Ammon's horn (tissue), 1 donor: ENCODE results near the gene PTPRA.
"Not testable (repeated sequence)": the region's sequence is repeated elsewhere in the genome, so short reads cannot be mapped to it uniquely, and the experiment has no call there.

Experiments
- DNase-seq: peaks from one replicate; pipeline ENCODE4 v3.0.0-alpha.2; 2016; ENCODE audit warnings: low spot score

The PTPRA gene

DNA sequence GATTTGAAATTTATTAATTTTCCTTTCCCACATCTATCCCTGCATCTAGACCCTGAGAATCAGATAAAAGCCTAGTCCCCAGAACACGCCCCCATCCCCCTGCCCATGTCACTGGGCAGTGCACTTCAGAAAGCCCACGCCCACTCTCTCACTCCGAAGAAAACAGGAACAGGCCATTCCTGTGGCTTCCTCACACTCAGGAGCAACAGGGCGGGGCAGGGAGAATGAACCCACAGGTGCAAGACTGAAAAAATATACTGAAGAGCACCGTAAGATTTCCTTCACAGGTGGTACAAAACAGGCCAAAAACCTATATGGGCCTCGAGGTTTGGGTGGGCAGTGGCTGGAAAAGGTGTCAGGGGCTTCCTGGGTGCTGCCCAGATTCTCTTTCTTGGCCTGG lies 201.5 kb downstream of the PTPRA start:
- DNase-seq: no peak

- DNase-seq: not testable (repeated sequence)
Measured at GRCh38 chr20:3075315-3075714, 202.0 kb downstream of the PTPRA start.

GRCh38 chr20:3077618-3078134 lies 204.4 kb downstream of the PTPRA start:
- DNase-seq: no peak

DNA sequence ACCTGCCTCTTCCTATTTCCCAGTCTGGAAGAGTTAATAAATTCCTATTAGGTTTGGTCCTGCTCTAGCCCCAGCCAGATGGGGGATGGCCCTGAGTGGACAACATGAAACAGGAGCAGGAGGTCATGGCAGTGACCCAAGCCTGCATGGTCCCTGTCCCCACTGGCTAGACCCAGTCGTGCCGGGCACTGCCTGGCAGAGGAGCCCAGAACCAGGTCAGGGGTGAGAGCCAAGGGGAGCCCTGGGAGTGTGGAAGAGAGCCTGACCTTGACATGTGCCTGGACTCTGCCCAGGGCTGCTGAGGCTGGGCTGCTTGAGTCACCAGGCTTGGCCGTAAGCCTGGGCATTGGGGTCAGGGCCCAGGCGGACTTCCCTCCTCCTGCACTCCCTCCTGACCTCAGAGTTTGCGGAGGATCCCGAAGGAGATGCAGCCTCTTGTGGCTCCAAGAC lies 207.7 kb downstream of the PTPRA start:
- DNase-seq: peak; percentile 39

- DNase-seq: no peak
Measured at GRCh38 chr20:3081641-3082040, 208.4 kb downstream of the PTPRA start.

DNA sequence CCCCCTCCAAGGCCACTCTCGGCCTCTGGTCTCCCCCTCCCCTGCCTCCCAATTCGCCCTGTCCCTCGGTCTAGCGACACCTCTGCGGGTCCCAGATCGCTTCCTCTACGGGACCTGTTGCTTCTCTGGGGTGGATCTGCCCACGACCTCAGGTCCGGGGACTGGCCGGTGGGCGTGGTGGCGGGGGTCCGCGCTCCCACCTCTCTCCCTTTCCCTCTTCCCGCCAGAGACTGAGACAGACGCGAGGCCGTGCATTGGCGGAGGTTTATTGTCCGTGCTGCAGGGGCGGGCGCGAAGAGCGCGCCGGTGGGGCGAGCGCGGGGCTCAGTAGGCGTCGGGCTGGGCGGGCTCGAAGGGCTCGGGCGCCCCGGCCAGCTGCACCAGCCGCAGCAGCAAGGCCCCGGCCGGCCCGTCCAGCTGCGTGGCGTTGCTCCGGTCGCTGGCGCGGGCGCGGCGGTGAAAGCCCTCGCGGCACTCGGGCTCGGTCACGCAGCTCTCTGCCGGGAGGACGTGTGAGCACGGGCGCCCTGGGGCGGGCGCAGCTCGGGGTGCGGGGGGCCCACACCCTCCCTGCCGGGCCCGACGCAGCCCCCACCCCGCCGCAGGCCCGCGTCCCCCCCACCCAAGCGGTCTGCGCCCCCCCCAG lies 209.1 kb downstream of the PTPRA start:
- no peak for DNase-seq

GRCh38 chr20:3082955-3083952 lies 210.0 kb downstream of the PTPRA start:
- no peak for DNase-seq

- no peak for DNase-seq
Measured at GRCh38 chr20:3084283-3084985, 211.2 kb downstream of the PTPRA start, which contains the start of gene AVP. TSS of gene AVP (minus strand) at chr20:3084724. CDS start at chr20:3084674, 50 bp downstream.

GRCh38 chr20:3084986-3085360 lies 211.7 kb downstream of the PTPRA start:
- DNase-seq: no peak

DNA sequence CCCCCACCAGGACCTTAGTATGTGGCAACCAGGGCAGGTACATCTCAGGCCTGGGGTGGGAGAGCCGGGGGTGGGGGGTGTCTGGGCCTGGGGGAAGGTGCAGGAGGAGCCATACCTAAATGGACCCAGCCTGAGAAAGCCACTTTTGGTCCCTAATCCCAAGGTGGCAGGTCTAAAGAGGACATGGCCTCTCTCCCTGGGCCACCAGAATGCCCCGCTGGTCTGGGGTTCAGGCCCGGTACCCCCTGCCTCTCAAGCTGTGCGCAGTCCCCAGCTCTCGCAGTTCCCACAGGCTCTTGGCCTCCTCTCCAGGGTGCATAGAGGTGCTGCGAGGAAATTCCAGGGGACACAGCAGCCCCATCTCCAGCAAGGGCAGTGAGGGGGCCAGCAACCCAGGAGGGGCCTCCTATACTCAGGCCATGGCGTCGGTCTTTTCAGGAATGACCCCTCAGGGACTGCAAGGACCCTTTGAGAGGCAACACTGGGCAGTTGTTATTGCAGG lies 212.3 kb downstream of the PTPRA start:
- DNase-seq: no peak

DNA sequence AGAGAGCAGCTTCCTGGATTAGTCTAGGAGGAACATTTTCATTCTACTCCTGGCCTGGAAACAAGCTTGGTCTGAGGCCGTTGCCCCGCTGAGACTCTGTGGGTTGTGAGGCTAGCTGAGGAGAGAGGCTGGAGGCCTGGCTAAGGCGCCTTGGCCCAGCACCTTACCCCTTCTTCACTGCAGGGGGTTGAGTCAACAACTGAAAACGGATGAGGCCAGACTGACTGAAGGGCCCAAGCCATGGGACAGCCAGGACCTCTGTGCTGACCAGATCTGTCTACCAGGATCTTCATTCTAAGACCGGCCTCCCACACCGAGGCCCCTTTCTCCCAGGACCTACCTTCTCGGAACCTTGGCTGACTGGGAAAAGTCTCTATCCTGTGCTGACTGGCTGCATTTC lies 214.8 kb downstream of the PTPRA start:
- no peak for DNase-seq
